ENCODE data around the gene MRPL43.

MRPL43 gene

DNA sequence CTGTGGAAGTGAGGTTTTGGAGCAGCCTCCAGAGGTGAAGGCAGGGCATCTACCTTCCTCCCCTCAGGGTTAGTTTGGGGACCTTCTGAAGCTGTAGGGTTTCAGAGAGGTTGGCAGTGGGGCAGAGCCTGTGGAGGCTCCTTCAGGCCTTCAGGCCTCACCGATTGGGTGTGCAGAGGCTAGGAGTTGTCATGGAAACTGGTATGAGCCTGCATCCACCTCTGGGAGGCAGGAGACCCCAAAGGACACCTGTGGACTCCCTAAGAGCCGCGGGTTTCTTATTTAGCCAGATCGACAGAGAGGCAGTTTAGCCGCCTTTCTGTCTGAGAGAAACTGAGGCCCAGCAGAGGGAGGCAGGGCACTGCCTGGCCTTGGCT, 14.3 kb upstream of the MRPL43 start:
- DNase-seq, result no peak

DNA sequence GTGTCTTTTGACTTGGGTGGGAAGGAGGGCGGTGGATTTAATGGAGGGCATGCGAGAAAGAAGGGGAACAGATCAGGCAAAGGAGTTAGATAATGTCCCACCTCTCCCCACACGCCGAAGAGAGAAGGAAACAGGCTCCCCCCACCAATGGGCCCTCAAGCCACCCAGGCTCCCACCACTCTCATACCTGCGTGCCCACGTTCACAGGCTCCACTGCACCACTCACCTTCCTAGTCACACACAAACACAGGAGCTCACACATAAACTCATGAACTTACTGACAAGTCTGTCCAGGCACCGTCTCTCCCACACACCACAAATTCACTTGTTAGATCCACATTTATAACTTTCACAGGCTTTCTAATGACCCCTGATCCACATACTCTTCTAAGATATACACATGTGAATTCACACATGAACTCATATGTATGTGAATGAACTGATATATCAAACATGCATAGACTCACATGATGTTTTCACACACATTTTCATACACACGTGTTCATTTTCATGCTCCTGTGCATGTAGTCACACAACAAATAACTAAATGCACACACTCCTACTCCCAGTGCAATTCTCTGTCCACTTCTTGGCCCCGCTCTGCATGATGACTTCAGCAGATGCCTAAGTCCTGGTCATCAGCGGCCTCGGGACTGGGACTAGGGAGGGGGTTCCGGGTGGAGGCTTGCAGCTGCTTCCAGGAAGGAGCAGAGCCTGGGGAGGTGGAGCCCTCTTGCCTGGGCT, 13.8 kb upstream of the MRPL43 start:
- DNase-seq, result no peak

DNA sequence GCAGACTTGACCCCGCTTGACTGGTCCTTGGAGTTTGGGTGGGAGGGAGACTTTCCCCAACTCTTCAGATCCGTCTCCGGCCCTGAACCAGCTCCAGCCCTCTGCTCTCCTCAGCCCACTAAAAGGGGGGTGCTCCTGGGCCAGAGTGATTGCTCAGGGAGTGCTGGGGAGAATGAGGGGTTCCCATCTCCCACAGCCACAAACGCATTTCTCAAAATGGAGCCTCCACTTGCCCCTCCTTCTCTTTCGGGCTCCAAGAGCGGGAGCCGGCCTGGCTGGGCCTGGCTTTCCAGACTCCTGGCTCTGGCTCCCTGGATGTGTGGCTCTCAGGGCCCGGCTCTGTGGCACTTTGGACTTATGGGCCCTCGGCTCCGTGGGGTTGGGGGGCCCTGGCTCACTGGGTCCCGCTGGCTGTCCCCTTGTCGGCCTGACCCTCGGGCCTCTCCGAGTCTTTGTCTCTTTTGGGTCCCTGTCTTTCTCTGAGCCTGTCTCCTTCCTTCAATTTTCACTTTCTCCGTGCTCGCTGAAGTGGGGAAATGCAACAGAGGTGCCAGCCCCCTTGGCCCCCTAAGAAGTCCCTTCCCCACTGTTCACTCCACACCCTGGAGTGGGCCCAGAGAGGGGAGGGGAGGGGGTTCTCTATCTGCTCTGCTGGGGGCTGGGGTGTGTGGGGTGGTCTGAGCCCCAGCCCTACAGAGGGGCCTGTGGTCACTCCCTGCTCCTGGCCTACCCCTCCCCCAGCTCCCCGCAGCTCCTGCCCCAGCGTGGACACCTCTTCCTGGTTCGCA, 13.0 kb upstream of the MRPL43 start:
- DNase-seq, result no peak

DNA sequence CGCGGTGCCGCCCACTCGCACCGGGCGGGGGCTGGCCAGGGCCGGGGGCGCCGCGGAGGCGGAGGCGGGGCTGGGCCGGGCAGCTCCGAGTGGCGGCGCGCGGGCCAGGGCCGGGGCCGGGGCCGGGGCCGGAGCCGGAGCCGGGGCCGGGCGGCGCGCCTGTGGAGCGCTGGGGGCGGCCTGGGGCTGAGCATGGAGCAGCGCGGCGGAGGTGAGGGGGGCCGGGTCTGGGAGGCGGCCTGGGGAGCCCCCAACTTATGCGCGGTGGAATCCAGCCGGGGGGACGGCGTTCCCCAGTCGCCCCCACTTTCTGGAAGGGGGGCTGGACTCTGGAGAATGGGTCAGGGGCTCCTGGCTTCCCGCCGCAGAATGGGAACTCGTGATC, 12.4 kb upstream of the MRPL43 start, which contains the start of gene LZTS2:
Gene LZTS2 (plus strand): TSS at position 67 of the 385 bp plus-strand sequence. CDS start 2,731 bp downstream, outside the sequence.
- no peak for DNase-seq

DNA sequence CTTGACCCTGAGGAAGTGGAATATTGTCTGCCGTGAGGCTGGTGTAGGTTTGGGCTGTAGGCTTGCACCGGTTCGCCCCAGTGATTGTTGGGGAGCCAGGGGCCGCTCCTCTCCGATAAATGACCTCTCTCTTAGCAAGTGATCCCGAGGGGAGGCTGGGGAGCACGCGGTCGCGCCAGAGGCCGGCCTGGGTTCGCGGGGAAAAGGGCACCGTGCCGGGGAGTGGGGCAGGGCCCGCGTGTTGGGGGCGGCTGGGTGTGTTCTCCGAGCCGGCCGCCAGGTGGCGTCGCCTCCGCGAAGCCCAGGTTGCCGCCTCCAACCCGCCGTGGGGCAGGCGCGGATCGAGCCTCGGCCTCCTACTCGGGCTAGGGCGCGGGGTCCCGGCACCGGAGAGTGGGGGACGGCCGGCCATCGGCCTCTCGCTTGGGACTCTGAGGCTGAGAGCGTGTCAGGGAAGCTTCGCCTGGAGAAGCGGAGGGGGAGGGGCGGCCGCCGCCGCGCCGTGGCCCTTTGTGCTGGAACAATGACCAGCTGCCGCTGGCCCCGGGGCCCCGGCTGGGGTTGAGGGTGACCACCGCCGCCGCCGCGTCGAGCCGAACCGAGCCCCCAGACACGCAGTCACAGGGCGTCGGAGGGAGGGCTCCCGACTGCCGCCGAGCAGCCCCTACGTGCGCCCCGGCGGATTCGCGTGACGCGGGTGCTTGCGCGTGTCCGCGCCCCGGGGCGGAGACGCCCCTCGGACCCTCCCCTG, 11.9 kb upstream of the MRPL43 start:
- DNase-seq, result peak; percentile 84 to 88

DNA sequence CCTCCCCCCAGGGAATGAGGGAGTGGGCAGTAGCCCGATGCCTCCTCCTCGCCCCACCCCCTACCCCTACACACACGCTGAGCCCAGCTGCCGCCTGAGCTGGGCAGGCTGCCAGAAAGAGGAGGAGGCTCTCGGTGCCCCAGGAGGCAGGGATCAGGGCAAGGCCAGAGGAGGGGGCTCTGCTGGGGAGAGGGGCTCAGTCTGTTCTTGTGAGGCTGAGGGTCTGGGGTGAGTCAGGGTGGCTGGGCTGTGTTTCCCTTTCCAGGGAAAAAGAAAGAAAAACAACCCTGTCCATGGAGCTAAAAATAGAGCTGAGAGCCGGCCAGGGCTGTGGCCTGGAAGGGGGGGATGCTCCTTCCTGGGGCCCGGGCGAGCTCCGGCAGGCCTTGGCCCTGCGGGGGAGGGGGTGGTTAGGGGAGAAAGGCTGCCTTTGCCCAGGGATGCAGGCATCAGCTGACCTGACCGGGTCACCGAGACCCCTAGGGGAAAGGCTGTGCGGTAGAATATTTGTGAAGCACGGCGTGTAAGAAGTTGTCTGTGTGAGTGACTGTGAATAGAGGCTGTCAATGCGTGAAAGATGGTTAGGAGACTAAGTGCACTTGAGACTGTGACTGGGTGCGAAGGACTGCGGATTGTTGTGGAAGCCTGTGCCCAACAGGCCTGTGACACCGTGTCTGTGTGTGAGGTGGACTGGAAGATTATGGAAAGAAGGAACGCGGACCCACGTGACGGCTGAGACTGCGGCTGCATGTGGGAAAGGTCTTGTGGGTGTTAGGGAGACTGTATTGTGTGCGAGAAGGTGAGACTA, 11.1 kb upstream of the MRPL43 start:
- DNase-seq, result peak; percentile 77 to 80

DNA sequence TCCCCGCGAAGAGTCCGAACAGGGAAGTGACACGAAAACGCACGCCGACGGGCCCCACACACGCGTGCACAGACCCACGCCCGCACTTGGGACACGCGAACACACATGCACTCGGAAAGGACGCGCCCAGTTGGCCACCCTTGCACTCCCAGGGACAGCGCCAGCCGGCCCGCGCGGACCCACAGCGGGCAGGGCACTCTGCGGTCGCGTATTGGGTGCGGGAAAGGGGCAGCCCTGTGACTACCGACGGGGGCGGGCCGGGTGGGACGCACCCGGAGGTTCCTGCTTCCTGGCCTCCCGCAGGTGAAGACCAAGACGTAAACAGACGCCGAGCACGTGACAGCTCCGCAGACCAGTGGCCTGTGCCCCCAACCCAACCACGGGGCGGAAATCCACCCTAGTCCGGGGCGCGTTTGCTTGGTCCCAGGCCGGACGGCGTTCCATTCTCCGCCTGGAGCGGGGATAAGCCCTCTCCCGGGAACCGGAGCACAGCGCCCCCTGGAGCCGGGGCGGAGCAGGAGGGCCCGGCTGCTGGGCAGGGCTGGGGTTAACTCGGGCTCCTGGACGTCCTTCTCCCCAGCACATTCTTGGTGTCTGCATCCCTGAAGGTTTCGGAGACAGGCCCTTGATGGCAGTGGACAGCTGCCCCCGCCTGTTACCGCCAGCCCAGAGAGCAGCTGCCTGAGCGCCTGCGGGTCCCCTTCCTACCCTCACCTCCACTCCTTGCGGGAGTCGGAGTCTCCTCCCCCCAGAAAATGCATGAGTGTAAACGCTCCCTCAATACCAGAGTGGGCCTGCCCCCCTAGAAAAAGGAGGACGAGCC, 10.3 kb upstream of the MRPL43 start:
- DNase-seq, result peak; percentile 87 to 89

DNA sequence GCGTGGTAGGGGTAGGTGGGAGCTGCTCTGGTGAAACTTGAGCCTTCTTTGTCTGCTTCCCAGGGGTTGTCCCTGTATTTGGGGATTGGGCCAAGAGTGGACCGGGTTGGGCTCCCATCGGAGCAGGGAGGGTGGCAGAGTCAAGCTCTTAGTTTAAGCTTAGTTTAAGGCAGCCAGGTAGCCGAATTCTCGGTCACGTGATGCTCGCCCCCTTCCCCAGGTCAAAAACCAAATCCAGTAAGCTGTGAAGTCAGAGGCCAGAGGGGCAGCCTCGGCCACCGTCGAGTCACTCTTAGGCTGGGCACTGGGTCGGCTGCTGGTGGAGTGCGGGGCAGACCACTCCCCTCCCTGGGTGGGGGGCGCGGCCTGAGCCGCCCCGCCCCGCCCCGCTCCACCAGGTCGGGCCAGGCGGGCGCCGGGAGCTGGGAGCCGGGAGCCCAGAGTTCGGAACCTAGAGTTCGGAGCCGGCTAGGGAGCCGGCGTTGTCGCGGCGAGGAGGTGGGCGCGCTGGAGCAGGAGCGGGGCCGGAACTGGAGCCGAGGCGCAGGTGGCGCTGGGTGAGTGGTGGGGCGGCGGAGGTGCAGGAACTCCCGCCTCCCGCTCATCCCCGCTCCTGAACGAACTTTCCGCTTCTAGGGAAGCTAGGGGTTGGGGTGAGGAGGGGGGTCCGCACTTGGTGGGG, 9.5 kb upstream of the MRPL43 start:
- DNase-seq, result peak; percentile 41 to 73

DNA sequence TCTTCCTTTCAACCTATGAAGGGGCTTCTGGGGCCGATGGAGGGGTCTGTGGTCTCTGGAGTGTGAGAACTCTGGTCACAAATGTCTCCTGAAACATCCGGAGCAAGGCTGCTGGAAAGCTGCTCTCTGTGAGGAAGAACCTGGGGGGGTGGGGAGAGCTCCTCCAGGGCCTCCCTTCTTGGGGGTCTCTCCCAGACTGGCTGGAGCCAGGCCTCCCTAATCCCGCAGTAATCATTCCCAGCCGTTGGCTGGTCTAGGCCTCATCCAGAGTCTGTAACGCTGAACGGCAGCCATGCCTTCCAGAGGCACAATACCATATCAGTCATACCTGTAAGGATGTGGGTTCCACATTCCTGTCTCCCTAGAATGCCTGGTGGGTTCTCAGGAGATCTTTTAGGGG, 7.9 kb upstream of the MRPL43 start:
- DNase-seq, result no peak

DNA sequence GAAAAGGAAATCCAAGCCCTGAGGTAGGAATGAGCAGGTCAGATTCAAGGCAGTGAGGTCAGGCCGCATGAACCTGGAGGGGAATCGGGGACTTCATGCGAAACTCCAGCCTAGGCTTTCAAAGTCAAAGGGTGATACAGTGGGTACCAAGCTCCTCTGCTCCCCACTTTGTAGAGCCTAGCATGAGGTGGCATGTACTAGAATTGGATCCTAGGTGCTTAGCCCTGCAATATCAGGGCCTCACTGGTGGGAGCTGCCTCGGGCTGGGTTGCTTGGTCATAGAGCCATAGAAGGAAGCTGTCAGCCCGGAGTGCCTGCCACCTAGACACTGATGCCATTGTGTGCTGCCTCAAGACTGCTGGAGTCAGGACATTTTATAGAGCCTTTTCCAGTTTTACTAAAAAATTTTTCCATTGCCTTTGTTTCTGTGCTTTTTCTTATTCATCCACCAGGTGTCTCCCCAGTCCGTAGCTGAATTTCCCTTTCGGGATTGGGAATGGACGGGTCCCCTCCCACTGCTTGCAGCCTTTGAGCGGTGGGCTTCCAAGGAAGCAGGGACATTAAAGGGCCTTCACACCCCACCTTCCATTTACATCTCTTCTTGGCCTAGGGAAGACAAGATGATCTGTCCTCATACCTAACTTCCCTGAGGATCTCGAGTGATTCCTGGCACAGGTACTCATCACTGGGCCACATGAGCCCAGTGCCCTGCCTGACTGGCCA, 6.8 kb upstream of the MRPL43 start:
- DNase-seq, result no peak

DNA sequence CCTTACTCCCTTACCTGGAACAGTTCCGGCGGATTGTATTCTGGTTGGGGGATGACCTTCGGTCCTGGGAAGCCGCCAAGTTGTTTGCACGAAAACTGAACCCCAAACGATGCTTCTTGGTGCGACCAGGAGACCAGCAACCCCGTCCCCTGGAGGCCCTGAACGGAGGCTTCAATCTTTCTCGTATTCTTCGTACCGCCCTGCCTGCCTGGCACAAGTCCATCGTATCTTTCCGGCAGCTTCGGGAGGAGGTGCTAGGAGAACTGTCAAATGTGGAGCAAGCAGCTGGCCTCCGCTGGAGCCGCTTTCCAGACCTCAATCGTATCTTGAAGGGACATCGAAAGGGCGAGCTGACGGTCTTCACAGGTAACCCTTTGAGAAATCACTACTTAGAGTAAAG, 1.8 kb upstream of the MRPL43 start:
- DNase-seq, result no peak

DNA sequence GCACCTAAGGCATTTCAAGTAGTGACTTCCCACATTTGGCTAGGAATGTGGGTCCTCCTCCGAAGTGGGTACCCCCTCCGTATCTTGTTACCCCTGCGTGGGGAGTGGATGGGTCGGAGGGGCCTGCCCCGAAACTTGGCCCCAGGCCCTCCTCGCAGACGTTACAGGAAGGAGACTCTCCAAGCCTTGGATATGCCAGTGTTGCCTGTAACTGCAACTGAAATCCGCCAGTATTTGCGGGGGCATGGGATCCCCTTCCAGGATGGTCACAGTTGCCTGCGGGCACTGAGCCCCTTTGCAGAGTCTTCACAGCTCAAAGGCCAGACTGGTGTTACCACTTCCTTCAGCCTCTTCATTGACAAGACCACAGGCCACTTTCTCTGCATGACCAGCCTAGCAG, 869 bp upstream of the MRPL43 start:
- DNase-seq, result no peak

DNA sequence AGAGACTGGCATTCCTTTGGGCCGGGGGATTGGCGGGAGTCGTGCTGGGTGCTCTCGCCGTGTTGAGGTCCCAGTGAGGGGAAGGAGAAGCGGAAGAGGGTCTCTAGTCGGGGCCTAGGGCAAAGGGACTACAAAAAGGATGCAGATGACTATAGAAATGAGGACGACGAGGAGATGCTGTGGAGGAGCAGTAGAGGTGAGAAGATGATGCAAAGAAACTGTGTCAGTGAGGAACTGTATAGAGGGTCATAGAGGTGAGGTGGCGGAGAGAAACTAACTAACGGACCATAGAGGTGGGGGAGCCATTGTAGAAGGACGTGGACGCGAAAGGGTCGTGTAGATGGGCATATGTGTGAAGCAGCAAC, 370 bp upstream of the MRPL43 start:
- no peak for DNase-seq

DNA sequence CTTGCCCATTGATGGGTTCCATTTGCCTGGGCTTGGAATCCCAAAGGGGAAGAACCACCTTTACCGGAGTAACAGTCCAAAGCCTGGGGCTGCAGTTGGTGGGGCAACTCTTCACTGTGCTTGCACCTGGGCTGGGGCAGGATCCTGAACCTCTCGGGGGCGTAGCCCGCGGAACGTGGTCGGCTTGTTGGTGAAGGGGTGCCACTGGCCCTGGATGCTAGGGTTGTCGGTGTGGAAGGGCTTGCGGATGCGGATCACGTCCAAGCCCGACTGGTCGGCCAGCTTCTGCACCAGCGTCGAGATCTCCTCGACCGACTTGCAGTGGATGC, 710 bp downstream of the MRPL43 start:
- no peak for DNase-seq

DNA sequence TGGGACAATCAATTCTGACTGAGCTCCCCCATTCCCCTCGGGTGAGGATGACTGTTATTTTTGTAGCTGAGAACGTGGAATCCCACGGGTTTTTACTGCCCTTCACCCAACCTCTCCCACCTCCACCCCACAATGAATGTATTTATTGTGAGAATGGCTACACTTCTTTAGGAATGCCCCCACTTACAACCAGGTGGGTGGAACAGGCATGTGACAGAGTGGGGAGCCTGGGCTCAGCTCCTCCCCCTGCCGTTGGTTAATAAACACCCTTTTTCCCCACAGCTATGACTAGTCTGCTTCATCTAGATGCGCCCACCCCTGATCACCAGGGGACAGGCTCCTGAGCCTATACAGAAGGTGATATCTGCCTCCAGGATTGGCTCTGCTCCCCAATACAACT, 2.0 kb downstream of the MRPL43 start:
- no peak for DNase-seq

DNA sequence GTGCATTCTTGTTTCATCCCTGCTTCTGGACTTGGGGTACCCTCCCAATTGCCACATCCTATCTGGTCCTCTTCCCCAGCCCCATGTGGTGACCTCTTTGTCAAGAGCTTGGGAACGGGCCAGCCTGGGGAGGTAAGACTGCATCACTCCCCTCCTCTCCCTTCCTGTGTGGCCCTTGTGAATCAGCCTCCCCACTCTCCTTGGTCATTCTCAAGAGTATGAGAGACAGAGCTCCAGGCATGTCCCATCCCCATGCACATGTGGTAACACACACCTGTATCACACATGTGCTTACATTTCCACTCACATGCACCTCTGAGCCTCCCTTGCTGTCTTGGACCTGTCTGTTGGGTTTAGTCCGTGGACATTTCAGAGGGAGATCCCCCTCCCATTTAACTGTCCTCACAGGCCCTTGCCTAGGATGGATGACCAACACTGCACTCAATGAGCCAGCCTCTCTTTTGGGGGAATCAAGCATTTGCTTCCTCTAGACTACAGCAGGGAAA, 2.6 kb downstream of the MRPL43 start:
- no peak for DNase-seq

DNA sequence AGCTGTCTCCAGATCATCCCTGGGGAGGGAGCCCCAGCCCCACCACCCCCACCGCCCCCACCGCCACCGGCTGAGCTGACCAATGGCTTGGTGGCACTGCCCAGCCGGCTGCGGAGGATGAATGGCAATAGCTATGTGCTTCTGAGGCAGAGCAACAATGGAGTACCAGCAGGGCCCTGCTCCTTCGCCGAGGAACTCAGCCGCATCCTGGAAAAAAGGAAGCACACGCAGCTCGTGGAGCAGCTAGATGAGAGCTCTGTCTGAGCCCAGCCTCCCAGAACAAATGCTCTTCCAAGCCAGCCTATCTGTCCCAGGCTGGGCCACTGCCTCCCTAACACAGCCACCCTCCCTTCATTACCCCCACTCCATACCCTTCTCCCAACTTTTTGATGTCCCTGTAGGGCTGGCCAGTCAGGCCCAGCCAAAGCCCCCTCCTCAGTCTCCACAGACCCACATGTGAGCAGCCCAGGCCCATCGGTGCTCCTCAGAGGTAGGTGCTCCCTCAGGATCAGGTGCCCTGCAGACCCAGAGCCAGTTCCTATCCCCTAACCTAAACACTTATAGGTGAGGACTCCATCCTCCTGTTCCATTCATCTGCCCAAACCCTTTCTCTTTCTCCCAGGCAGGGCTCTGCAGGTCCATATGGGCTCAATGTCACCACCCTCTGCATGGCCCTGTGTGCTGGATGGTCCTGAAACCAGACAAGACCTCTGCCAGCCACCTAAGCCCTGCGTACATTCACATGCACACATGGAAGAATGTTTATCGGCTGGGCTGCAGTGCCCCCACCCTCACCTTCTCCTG, 3.2 kb downstream of the MRPL43 start:
- DNase-seq, result no peak

DNA sequence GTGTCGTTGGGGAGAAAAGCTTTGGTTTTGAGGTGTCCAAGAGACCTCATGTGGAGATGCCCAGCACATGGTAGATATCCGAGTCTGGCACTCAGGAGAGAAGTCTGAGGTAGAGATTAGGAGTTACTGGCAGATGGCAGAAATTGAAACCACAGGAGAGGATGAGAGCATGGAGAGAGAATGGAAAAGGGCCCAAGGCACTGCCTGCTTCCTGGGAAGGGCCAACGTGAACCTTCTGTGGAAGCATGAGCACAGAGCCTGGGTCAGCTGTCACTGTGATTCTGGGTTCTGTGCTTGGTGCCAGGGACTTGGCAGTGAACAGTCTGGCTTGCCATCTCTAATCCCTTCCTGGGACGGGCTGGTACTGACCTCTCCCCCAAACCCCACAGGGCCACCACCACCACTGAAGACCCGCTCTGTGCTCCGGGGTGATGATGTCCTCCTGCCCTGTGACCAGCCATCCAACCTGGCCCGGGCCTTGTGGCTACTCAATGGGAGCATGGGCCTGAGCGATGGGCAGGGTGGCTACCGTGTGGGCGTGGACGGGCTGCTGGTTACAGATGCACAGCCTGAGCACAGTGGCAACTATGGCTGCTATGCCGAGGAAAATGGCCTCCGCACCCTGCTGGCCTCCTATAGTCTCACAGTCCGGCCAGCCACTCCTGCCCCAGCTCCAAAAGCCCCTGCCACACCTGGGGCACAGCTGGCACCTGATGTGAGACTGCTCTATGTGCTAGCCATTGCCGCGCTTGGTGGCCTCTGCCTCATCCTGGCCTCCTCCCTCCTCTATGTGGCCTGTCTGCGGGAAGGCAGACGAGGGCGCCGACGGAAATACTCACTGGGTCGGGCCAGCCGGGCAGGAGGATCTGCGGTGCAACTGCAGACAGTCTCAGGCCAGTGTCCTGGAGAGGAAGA, 4.1 kb downstream of the MRPL43 start:
- DNase-seq, result peak in 1 of 2 experiments; percentile 10

Data from activated T-cell treated with anti-CD3 and anti-CD28 coated beads, Interleukin-2, amount 50 U/mL, for 48 hours (primary cell).